ENCODE results near the gene CACNA1C. TPM values are rescaled to one million over a fixed set of nuclear protein-coding genes. Genes with fewer than 3 reads are reported as not detected.
A peak's percentile ranks its signal among the peaks of the same experiment; 100 is the strongest.

CACNA1C gene
- 0.38 and 0.51 TPM in 2 replicates for total RNA-seq

DNA sequence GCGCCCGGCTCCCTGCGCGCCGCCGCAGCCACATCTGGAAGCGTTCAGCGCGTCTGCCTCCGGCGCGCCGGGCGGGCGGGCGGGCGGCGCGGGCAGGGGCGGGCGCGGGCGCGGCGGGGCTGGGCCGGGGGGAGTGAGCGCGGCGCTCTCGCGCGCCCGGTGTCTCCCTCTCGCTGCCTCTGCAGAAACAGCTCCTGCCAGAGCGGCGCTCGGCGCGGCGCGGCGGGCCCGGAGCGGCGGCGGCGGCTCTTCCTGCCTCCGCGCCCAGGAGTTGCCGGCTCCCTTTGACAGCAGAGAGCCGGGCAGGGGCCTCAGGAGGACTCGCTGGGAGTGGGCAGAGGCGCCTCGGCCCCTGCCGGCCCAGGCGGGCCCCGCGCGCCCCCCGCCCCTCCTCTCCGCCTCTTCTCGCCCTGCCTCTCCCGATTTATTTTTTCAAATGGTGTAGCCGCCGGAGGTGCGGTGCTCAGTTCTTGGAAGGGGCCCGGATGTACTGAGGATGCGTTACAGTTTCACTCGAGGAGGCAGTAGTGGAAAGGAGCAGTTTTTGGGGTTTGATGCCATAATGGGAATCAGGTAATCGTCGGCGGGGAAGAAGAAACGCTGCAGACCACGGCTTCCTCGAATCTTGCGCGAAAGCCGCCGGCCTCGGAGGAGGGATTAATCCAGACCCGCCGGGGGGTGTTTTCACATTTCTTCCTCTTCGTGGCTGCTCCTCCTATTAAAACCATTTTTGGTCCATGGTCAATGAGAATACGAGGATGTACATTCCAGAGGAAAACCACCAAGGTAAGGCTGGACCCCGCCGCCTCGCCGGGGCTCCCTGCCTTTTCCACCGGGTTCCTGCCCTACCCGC, at the start of gene CACNA1C:
Gene CACNA1C, plus strand, starts transcription at position 162 of the 853 bp plus-strand sequence. Its CDS starts 576 bp downstream, at position 738.
- peak in 1 of 2 donors; percentile 54 for DNase-seq (ENCODE audit: low read depth in 2 of 2)

- DNase-seq (ENCODE audit: low read depth in 2 of 2), result no peak
These were observed 49.1 kb upstream of the CACNA1C start for GRCh38 chr12:2003676-2004112.

GRCh38 chr12:2004113-2004929, 48.5 kb upstream of the CACNA1C start, which contains the start of gene DCP1B:
Gene DCP1B, minus strand, starts transcription at chr12:2004457. Its CDS starts 26 bp downstream, at chr12:2004431.
- peak; percentile 92 to 98 for DNase-seq (ENCODE audit: low read depth in 2 of 2)

GRCh38 chr12:2008677-2009076, 44.1 kb upstream of the CACNA1C start:
- DNase-seq (ENCODE audit: low read depth in 2 of 2), result no peak

DNA sequence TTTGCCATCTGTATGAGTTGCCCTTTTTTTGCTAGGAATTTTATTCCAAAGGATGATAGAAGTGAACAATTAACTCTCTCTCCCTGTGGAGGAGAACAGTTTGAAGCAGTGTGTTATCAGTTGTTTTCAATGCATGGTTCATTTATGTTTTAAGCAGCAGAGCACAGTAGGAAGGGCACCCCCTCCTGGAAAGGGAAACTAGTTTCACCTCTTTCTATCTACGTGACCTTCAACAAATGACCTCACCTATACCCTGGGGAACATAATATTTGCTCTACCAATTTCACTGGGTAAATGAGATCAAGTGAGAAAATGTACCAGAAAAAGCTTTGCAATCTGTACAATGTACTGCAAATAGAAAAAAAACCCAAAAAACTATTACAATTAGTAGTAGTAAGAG, 43.2 kb upstream of the CACNA1C start:
- no peak for DNase-seq (ENCODE audit: low read depth in 2 of 2)

- no peak for DNase-seq (ENCODE audit: low read depth in 2 of 2)
These were observed 40.9 kb upstream of the CACNA1C start for GRCh38 chr12:2011643-2012607.

- no peak for DNase-seq (ENCODE audit: low read depth in 2 of 2)
These were observed 39.7 kb upstream of the CACNA1C start for GRCh38 chr12:2013086-2013485.

DNA sequence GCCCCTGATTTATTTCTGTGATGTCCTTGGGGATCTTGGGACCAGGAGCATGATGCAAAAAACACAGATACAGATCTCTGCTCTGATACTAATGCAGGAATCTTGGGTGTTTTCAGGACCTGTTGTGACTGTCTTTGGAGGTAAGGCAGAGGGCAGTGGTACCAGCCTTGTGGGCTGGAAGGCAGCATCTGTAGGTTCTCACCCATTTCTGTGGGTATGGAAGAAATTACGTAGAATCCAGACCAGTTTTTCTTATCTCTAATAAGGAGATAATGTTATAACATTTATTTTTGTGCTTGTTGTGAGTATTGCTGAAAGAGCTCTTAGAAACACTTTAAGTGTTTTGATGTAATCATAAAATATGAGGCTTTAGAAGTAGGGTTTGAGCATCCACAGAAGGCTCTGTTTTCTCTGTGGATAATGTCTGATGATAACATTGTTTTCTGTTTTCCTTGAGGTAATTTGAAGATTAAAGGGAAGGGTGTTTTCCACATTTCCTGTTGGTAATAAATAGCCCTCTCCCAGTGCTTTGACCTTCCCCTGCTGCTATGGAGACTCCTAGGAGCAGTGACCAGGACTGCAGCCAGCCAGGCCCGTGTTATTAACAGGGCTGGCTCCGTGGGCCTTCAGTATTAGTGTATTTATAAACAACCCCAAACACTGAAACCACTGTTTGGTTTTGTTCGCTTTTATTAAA, 39.1 kb upstream of the CACNA1C start:
- peak in 1 of 2 donors; percentile 19 for DNase-seq (ENCODE audit: low read depth in 2 of 2)

DNA sequence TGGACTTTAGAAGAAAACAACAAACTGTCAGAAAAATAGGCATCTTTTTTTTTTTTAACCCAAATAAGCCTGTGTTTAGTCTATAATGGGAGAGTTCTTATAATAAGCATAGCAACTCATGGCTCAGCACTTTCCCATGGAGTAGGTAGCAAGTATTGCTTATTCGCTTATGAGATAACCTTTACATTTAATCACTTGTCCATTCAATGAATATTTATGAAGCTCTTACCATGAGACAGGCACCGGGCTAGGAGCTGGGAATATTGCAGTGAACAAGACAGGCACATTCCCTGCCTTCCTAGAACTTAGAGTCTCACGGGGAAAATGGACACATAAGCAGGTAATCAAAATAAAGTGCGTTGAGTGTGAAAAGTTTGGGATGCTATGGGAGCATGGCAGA, 38.6 kb upstream of the CACNA1C start:
- DNase-seq (ENCODE audit: low read depth in 2 of 2), result no peak

- DNase-seq (ENCODE audit: low read depth in 2 of 2), result no peak
These were observed 35.8 kb upstream of the CACNA1C start for GRCh38 chr12:2016862-2017545.

GRCh38 chr12:2017546-2018337, 35.0 kb upstream of the CACNA1C start:
- peak in 1 of 2 donors; percentile 69 for DNase-seq (ENCODE audit: low read depth in 2 of 2)

GRCh38 chr12:2018391-2018790, 34.4 kb upstream of the CACNA1C start:
- DNase-seq (ENCODE audit: low read depth in 2 of 2), result no peak

DNA sequence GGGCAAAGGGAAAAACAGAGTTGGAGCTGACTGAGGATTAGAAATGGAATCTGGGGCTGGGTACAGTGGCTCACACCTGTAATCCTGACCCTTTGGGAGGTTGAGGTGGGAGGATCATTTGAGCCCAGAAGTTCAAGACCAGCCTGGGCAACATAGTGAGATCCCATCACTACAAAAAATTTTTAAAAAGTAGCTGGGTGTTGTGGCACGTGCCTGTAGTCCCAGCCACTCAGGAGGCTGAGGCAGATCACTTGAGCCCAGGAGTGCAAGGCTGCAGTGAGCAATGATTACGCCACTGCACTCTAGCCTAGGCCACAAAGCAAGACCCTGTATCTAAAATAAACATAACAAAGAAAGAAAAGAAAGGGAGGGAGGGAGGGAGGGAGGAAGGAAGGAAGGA, 33.7 kb upstream of the CACNA1C start:
- DNase-seq (ENCODE audit: low read depth in 2 of 2), result no peak

DNA sequence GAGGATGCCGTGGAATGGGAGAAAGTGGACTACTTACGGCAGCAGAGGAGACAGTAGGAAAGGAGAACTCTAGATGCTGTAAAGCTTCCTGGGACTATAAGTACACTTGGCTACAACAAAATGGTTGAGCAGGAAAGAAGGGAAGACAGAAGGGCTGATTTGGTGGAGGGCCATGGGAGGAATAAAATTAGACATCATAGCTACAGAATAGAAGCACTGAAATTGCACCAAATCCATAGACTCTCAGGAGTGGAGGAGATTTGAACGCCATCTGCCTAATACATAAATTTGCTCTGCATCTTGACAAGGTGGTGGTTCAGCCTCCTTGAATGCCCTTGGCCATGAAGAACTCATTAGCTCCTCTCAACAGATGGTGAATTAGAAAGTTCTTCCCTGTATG, 32.3 kb upstream of the CACNA1C start:
- DNase-seq (ENCODE audit: low read depth in 2 of 2), result no peak

- no peak for DNase-seq (ENCODE audit: low read depth in 2 of 2)
These were observed 29.4 kb upstream of the CACNA1C start for GRCh38 chr12:2023365-2023764.

DNA sequence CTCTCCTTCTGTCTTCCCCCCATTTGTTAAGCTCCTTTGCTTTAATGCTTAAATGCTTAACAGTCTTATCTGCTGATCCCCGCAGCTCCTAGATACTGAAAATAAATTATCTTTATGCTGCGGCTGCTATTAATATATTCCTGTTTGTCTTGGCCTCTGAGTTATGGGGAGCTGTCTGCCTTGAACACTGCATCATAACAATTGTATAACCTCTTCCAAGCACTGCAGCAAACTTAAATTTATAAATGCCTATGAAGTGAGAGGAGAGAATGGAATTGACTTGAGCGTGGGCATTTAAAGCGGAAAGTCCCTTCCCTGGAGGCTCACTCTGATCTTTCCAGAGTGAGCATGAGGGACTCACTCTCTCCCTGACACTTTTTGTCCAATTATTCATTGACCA, 25.4 kb upstream of the CACNA1C start:
- DNase-seq (ENCODE audit: low read depth in 2 of 2), result no peak

DNA sequence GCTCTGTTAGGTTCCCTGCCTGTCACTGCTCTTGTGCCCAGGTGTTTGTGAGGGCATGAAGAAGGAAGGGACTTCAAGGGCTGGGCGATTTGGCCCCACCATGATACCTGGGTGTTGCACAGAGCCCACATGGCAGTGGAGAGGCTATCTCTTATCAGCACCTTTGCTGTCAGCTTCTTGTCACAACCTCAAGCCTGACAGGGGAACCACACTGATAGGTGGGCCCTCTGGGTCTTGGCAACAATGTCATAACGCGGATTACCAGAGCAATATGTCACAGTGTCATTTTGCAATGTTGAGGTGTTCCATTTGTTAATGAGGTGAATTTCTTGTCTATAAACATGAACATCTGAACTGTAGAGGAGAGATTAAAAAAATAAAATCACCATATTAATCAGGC, 22.9 kb upstream of the CACNA1C start:
- no peak for DNase-seq (ENCODE audit: low read depth in 2 of 2)

GRCh38 chr12:2032506-2032905, 20.3 kb upstream of the CACNA1C start:
- DNase-seq (ENCODE audit: low read depth in 2 of 2), result no peak
